ENCODE data around the gene MRPL50.
"Not testable (repeated sequence)": the region's sequence is repeated elsewhere in the genome, so short reads cannot be mapped to it uniquely, and the experiment has no call there.

Gene MRPL50

GRCh38 chr9:101399643-101399970 is 1.2 kb upstream of the MRPL50 start:
- no peak for DNase-seq (ENCODE audit: insufficient read length, low spot score)
- FAIRE-seq = no peak
- TF ChIP-seq POLR2A (IDR thresholded peaks at IDR 0.05; ENCODE audit: low read depth, low read length) = no peak
- TF ChIP-seq SPI1 (IDR thresholded peaks at IDR 0.05; ENCODE audit: low read depth, low read length) = no peak
- TF ChIP-seq TAF1 (IDR thresholded peaks at IDR 0.05; ENCODE audit: low read depth, low read length) = no peak
- TF ChIP-seq PAX5 (IDR thresholded peaks at IDR 0.05; ENCODE audit: insufficient read depth, low read length, severe bottlenecking) = no peak
- TF ChIP-seq POU2F2 (IDR thresholded peaks at IDR 0.05; ENCODE audit: low read depth, low read length) = no peak
- TF ChIP-seq POLR2AphosphoS5 (IDR thresholded peaks at IDR 0.05; ENCODE audit: low read depth, low read length) = no peak

DNA sequence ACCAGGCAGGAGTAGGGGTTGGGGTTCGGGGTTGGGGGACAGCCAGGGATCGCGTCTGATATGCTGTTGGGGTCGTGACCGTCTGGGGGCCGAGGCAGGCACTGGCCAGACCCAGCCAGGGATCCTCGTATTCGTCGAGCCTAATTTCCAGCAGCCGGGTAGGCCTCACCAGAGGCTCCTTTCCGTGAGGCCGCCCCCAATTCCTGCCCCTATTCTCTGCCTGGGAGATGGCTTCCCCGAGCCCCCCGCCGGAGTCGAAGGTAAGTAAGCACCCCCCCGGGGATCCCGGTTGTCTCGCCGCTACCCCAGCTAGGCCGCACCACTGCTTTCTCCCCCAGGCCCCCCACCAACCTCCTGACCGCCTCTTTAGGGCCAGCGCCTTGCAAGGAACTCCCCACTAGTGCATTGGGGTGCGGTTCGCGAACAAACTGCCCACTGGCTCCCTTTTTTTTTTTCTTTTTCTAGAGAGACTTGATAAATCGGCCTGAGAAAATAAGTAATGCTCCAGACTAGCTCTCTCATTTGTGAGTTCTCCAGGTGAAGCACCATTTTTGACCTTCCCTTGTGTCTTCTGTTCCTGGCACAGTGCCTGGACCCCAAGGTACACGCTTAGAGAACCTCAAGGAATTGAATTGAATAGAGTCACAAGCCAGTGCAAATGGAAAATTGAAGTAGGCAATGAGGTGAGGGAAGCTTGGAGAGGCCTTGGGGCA is 668 bp upstream of the MRPL50 start:
- no peak for TF ChIP-seq POLR2AphosphoS5 (IDR thresholded peaks at IDR 0.05; ENCODE audit: low read depth, low read length)
- TF ChIP-seq TAF1 (IDR thresholded peaks at IDR 0.05; ENCODE audit: low read depth, low read length) = no peak
- TF ChIP-seq POLR2A (IDR thresholded peaks at IDR 0.05; ENCODE audit: low read depth, low read length) = no peak
- TF ChIP-seq PAX5 (IDR thresholded peaks at IDR 0.05; ENCODE audit: insufficient read depth, low read length, severe bottlenecking) = no peak
- no peak for TF ChIP-seq SPI1 (IDR thresholded peaks at IDR 0.05; ENCODE audit: low read depth, low read length)
- TF ChIP-seq POU2F2 (IDR thresholded peaks at IDR 0.05; ENCODE audit: low read depth, low read length) = no peak
- DNase-seq (ENCODE audit: insufficient read length, low spot score) (no peak), FAIRE-seq (no peak)

DNA sequence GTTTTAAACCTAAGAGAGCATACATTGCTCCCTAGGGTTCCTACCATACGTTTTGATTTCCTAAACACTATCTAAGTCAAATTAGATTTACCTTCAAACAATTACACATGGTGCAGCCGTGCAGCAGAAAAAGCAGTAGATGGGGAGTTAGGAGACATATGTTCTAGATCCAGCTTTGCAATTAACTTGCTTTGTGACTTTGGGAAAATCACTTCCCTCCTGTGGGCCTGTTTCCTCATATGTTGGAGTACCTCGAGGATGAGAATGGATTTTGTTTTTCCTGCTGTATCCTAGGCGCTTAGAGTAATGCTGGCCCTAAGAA is 711 bp downstream of the MRPL50 start:
- FAIRE-seq (no peak), DNase-seq (ENCODE audit: insufficient read length, low spot score) (no peak)
- no peak for TF ChIP-seq PAX5 (IDR thresholded peaks at IDR 0.05; ENCODE audit: insufficient read depth, low read length, severe bottlenecking)
- no peak for TF ChIP-seq POU2F2 (IDR thresholded peaks at IDR 0.05; ENCODE audit: low read depth, low read length)
- no peak for TF ChIP-seq POLR2AphosphoS5 (IDR thresholded peaks at IDR 0.05; ENCODE audit: low read depth, low read length)
- no peak for TF ChIP-seq SPI1 (IDR thresholded peaks at IDR 0.05; ENCODE audit: low read depth, low read length)
- no peak for TF ChIP-seq TAF1 (IDR thresholded peaks at IDR 0.05; ENCODE audit: low read depth, low read length)
- TF ChIP-seq POLR2A (IDR thresholded peaks at IDR 0.05; ENCODE audit: low read depth, low read length) = no peak

DNA sequence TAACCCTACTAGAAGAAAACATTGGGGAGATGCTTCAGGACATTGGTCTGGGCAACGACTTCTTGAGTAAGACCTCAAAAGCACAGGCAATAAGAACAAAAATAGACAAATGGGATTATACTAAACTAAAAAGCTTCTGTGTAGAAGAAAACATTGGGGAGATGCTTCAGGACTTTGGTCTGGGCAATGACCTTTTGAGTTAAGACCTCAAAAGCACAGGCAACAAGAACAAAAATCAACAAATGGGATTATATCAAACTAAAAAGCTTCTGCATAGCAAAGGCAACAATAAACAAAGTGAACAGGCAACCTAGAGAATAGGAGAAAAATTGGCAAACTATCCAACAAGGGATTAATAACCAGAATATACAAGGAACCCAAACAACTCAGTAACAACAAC is 3.7 kb downstream of the MRPL50 start:
- TF ChIP-seq TAF1 (IDR thresholded peaks at IDR 0.05; ENCODE audit: low read depth, low read length) (no peak), POLR2A (IDR thresholded peaks at IDR 0.05; ENCODE audit: low read depth, low read length) (no peak)
- FAIRE-seq (no peak), DNase-seq (ENCODE audit: insufficient read length, low spot score) (no peak)

DNA sequence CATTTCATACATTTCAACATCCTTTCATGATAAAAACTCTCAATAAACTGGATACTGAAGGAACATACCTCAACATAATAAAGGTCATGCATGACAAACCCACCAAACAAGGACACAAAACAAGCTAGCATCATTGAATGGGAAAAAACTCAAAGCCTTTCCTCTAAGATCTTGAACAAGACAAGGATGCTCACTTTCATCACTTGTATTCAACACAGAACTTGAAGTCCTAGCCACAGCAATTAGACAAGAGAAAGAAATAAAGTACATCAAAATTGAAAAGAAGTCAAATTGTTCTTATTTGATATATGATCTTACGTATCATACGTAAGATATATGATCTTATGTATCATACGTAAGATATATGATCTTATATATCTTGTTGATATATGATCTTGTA is 5.3 kb downstream of the MRPL50 start:
- TF ChIP-seq TAF1 (IDR thresholded peaks at IDR 0.05; ENCODE audit: low read depth, low read length) = no peak
- TF ChIP-seq SPI1 (IDR thresholded peaks at IDR 0.05; ENCODE audit: low read depth, low read length) = no peak
- TF ChIP-seq POLR2A (IDR thresholded peaks at IDR 0.05; ENCODE audit: low read depth, low read length) = no peak
- TF ChIP-seq POLR2AphosphoS5 (IDR thresholded peaks at IDR 0.05; ENCODE audit: low read depth, low read length) = no peak
- TF ChIP-seq POU2F2 (IDR thresholded peaks at IDR 0.05; ENCODE audit: low read depth, low read length) = no peak
- no peak for TF ChIP-seq PAX5 (IDR thresholded peaks at IDR 0.05; ENCODE audit: insufficient read depth, low read length, severe bottlenecking)
- no peak for FAIRE-seq

GRCh38 chr9:101388507-101388993 is 9.9 kb downstream of the MRPL50 start:
- no peak for FAIRE-seq
- TF ChIP-seq TAF1 (IDR thresholded peaks at IDR 0.05; ENCODE audit: low read depth, low read length) (no peak), POLR2AphosphoS5 (IDR thresholded peaks at IDR 0.05; ENCODE audit: low read depth, low read length) (no peak), SPI1 (IDR thresholded peaks at IDR 0.05; ENCODE audit: low read depth, low read length) (no peak), POU2F2 (IDR thresholded peaks at IDR 0.05; ENCODE audit: low read depth, low read length) (no peak), PAX5 (IDR thresholded peaks at IDR 0.05; ENCODE audit: insufficient read depth, low read length, severe bottlenecking) (no peak), POLR2A (IDR thresholded peaks at IDR 0.05; ENCODE audit: low read depth, low read length) (no peak)
- DNase-seq (ENCODE audit: insufficient read length, low spot score) = no peak

More for the DNA sequence above, 5.3 kb downstream of the MRPL50 start:
- DNase-seq (ENCODE audit: insufficient read length, low spot score) = no peak

GRCh38 chr9:101387871-101388506 is 10.4 kb downstream of the MRPL50 start:
- DNase-seq (ENCODE audit: insufficient read length, low spot score) (no peak), FAIRE-seq (peak; percentile 78)
- TF ChIP-seq POU2F2 (IDR thresholded peaks at IDR 0.05; ENCODE audit: low read depth, low read length) (no peak), PAX5 (IDR thresholded peaks at IDR 0.05; ENCODE audit: insufficient read depth, low read length, severe bottlenecking) (no peak), POLR2A (IDR thresholded peaks at IDR 0.05; ENCODE audit: low read depth, low read length) (no peak), TAF1 (IDR thresholded peaks at IDR 0.05; ENCODE audit: low read depth, low read length) (no peak), SPI1 (IDR thresholded peaks at IDR 0.05; ENCODE audit: low read depth, low read length) (no peak), POLR2AphosphoS5 (IDR thresholded peaks at IDR 0.05; ENCODE audit: low read depth, low read length) (no peak)

DNA sequence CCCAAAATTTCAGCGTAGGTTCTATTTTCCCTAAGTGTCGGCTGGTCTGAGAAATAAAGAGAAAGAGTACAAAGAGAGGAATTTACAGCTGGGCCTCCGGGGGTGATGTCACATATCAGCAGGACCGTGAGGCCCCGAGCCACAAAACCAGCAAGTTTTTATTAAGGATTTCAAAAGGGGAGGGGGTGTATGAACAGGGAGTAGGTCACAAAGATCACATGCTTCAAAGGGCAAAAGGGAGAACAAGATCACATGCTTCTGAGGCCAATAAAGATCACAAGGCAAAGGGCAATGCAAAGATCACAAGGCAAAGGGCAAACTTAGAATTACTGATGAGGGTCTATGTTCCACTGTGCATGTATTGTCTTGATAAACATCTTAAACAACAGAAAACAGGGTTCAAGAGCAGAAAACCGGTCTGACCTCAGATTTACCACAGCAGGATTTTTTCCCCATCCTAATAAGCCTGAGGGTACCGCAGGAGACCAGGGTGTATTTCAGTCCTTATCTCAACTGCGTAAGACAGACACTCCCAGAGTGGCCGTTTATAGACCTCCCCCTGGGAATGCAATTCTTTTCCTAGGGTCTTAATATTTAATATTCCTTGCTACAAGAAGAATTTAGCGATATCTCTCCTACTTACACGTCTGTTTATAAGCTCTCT is 13.4 kb downstream of the MRPL50 start, which contains the start of gene BAAT:
BAAT (minus strand) TSS at position 134 of the 664 bp plus-strand sequence. CDS start 13,602 bp downstream, outside the sequence.
- FAIRE-seq; DNase-seq (ENCODE audit: insufficient read length, low spot score): not testable (repeated sequence)

- TF ChIP-seq POLR2AphosphoS5 (IDR thresholded peaks at IDR 0.05; ENCODE audit: low read depth, low read length) (no peak), POLR2A (IDR thresholded peaks at IDR 0.05; ENCODE audit: low read depth, low read length) (no peak), TAF1 (IDR thresholded peaks at IDR 0.05; ENCODE audit: low read depth, low read length) (no peak), POU2F2 (IDR thresholded peaks at IDR 0.05; ENCODE audit: low read depth, low read length) (no peak), SPI1 (IDR thresholded peaks at IDR 0.05; ENCODE audit: low read depth, low read length) (no peak), PAX5 (IDR thresholded peaks at IDR 0.05; ENCODE audit: insufficient read depth, low read length, severe bottlenecking) (no peak)
- FAIRE-seq = no peak
Measured at GRCh38 chr9:101383361-101383760, 15.1 kb downstream of the MRPL50 start.

More at GRCh38 chr9:101383361-101383760, 15.1 kb downstream of the MRPL50 start:
- no peak for DNase-seq (ENCODE audit: insufficient read length, low spot score)

Measured in GM12891 (cell line).